Measurements from ENCODE around the gene PTPRF.
A peak's percentile ranks its signal among the peaks of the same experiment; 100 is the strongest.

The PTPRF gene

GRCh38 chr1:43513471-43514173 is 17.1 kb upstream of the PTPRF start:
- no peak for DNase-seq

- DNase-seq, result no peak
Observed at GRCh38 chr1:43518935-43519686, 11.6 kb upstream of the PTPRF start.

GRCh38 chr1:43520100-43520778 is 10.4 kb upstream of the PTPRF start:
- DNase-seq, result no peak

GRCh38 chr1:43521078-43521477 is 9.6 kb upstream of the PTPRF start:
- no peak for DNase-seq

- no peak for DNase-seq
Observed at GRCh38 chr1:43521756-43522155, 8.9 kb upstream of the PTPRF start.

- no peak for DNase-seq
Observed at GRCh38 chr1:43522431-43522775, 8.3 kb upstream of the PTPRF start.

- no peak for DNase-seq
Observed at GRCh38 chr1:43522776-43523480, 7.8 kb upstream of the PTPRF start.

- DNase-seq, result no peak
Observed at GRCh38 chr1:43524804-43525203, 5.9 kb upstream of the PTPRF start.

- DNase-seq, result no peak
Observed at GRCh38 chr1:43526002-43526401, 4.7 kb upstream of the PTPRF start.

- DNase-seq, result no peak
Observed at GRCh38 chr1:43527111-43527878, 3.4 kb upstream of the PTPRF start.

GRCh38 chr1:43529206-43529731 is 1.4 kb upstream of the PTPRF start:
- DNase-seq, result peak; percentile 34 to 74 (median 64)

- DNase-seq, result peak in 1 of 4 experiments; percentile 14
Observed at GRCh38 chr1:43531107-43531905, 623 bp downstream of the PTPRF start.

GRCh38 chr1:43531906-43532584 is 1.4 kb downstream of the PTPRF start:
- no peak for DNase-seq

GRCh38 chr1:43532716-43533115 is 2.0 kb downstream of the PTPRF start:
- no peak for DNase-seq

- DNase-seq, result no peak
Observed at GRCh38 chr1:43533584-43533983, 2.9 kb downstream of the PTPRF start.

GRCh38 chr1:43534256-43534655 is 3.6 kb downstream of the PTPRF start:
- DNase-seq, result no peak

GRCh38 chr1:43536196-43536863 is 5.6 kb downstream of the PTPRF start:
- no peak for DNase-seq

- DNase-seq, result no peak
Observed at GRCh38 chr1:43536864-43537358, 6.2 kb downstream of the PTPRF start.

GRCh38 chr1:43537423-43538142 is 6.9 kb downstream of the PTPRF start:
- DNase-seq, result no peak

Data from activated naive CD4-positive, alpha-beta T cell (primary cell).